K562 (cell line): ENCODE measurements around the gene ENKUR. TPM values are rescaled to one million over a fixed set of nuclear protein-coding genes. Genes with fewer than 3 reads are reported as not detected.

Source experiments
- ETS1 ChIP-seq: conservative IDR thresholded peaks from 2 replicates; pipeline ENCODE4 v1.6.1; 2011; ENCODE audit warnings: low read depth, mild to moderate bottlenecking, low read length; ENCODE audit not compliant: control insufficient read depth
- GATA2 ChIP-seq: sonication (generic); formaldehyde crosslinking; IDR thresholded peaks from 2 replicates; pipeline ENCODE4 v1.4.0; 2020; ENCODE audit warnings: mild to moderate bottlenecking, missing genetic modification reagents
- GTF2F1 ChIP-seq: IDR thresholded peaks from 2 replicates; pipeline ENCODE4 v1.6.1; 2011; ENCODE audit warnings: low read depth, low read length, improper control_type of control experiment
- HNRNPL ChIP-seq: fragments of 200-400 bp; formaldehyde crosslinking; IDR thresholded peaks from 2 replicates; pipeline ENCODE4 v1.6.1; 2017; ENCODE audit warnings: low read depth, mild to moderate bottlenecking, low read length
- IRF9 ChIP-seq: fragments of 450-650 bp; IDR thresholded peaks from 2 replicates; pipeline ENCODE4 v1.6.1; 2016; ENCODE audit warnings: missing biosample characterization, missing genetic modification characterization
- MBD2 ChIP-seq: sonication (generic); IDR thresholded peaks from 2 replicates; pipeline ENCODE4 v1.6.1; 2016; ENCODE audit warnings: low read depth, borderline replicate concordance
- POLR3A ChIP-seq: IDR thresholded peaks from 2 replicates; pipeline ENCODE4 v1.6.1; 2011; ENCODE audit warnings: borderline replicate concordance, mild to moderate bottlenecking, moderate library complexity; ENCODE audit not compliant: insufficient read length, insufficient read depth; ENCODE audit errors: extremely low read depth
- U2AF2 ChIP-seq: fragments of 200-400 bp; formaldehyde crosslinking; optimal IDR thresholded peaks from 2 replicates; pipeline ENCODE3; 2017; ENCODE audit warnings: low read depth, mild to moderate bottlenecking, low read length
- ZFP1 ChIP-seq: fragments of 450-650 bp; formaldehyde crosslinking; IDR thresholded peaks from 2 replicates; pipeline ENCODE4 v1.4.0; 2020; ENCODE audit warnings: mild to moderate bottlenecking, mixed read lengths
- ZNF695 ChIP-seq: fragments of 450-650 bp; formaldehyde crosslinking; IDR thresholded peaks from 2 replicates; pipeline ENCODE4 v1.4.0; 2020; ENCODE audit warnings: mild to moderate bottlenecking, moderate library complexity
- polyA plus RNA-seq, 8 experiments: library from polyadenylated mRNA; depleted of rRNA in 4 of 8; stranded (reverse) in 5 of 8; unstranded in 3 of 8; fragments of >200 nt; fragmentation: Nextera tagmentation in 2 of 8; fragmentation: Illumina TruSeq in 1 of 8; extraction: Ambion mirVana in 2 of 8; extraction: Trizol in 1 of 8; gene quantifications; 2 replicates each; pipeline versions ENCODE4 v1.2.1 to v1.2.3, GENCODE V29; 2011 to 2014; ENCODE audit warnings: inconsistent platforms in 1 of 8, missing spikeins in 1 of 8
- total RNA-seq, 7 experiments: library from RNA; depleted of rRNA in 6 of 7; stranded (reverse); fragments of >200 nt in 6 of 7; fragmentation: Illumina TruSeq in 2 of 7; extraction: Trizol in 2 of 7; gene quantifications; 2 replicates each; pipeline versions ENCODE4 v1.2.1 to v1.2.3, GENCODE V29; 2011 to 2021; ENCODE audit warnings: low replicate concordance in 1 of 7
- TF ChIP-seq, protein P1 (sequence below): sonication (generic); formaldehyde crosslinking; IDR thresholded peaks from 2 replicates; pipeline ENCODE4 v1.8.0; 2023; ENCODE audit warnings: missing genetic modification reagents, mild to moderate bottlenecking, borderline replicate concordance
- TF ChIP-seq, protein P2 (sequence below): sonication (generic); formaldehyde crosslinking; IDR thresholded peaks from 2 replicates; pipeline ENCODE4 v1.8.0; 2022; ENCODE audit warnings: mild to moderate bottlenecking, low read depth, missing genetic modification reagents
- TF ChIP-seq, protein P3 (sequence below): fragments of 450-650 bp; IDR thresholded peaks from 2 replicates; pipeline ENCODE4 v1.6.1; 2016; ENCODE audit warnings: mild to moderate bottlenecking
- TF ChIP-seq, protein P4 (sequence below): fragments of 450-650 bp; formaldehyde crosslinking; IDR thresholded peaks from 2 replicates; pipeline ENCODE4 v1.4.0; 2020; ENCODE audit warnings: mild to moderate bottlenecking, moderate library complexity

The ENKUR gene
- total and polyA plus RNA-seq, 9 of the 15 experiments (the other 6 are each of a cell fraction or from before 2014, with no cell fraction given): 0.06 to 0.46 (median 0.20) TPM

- TF ChIP-seq, protein P1, sequence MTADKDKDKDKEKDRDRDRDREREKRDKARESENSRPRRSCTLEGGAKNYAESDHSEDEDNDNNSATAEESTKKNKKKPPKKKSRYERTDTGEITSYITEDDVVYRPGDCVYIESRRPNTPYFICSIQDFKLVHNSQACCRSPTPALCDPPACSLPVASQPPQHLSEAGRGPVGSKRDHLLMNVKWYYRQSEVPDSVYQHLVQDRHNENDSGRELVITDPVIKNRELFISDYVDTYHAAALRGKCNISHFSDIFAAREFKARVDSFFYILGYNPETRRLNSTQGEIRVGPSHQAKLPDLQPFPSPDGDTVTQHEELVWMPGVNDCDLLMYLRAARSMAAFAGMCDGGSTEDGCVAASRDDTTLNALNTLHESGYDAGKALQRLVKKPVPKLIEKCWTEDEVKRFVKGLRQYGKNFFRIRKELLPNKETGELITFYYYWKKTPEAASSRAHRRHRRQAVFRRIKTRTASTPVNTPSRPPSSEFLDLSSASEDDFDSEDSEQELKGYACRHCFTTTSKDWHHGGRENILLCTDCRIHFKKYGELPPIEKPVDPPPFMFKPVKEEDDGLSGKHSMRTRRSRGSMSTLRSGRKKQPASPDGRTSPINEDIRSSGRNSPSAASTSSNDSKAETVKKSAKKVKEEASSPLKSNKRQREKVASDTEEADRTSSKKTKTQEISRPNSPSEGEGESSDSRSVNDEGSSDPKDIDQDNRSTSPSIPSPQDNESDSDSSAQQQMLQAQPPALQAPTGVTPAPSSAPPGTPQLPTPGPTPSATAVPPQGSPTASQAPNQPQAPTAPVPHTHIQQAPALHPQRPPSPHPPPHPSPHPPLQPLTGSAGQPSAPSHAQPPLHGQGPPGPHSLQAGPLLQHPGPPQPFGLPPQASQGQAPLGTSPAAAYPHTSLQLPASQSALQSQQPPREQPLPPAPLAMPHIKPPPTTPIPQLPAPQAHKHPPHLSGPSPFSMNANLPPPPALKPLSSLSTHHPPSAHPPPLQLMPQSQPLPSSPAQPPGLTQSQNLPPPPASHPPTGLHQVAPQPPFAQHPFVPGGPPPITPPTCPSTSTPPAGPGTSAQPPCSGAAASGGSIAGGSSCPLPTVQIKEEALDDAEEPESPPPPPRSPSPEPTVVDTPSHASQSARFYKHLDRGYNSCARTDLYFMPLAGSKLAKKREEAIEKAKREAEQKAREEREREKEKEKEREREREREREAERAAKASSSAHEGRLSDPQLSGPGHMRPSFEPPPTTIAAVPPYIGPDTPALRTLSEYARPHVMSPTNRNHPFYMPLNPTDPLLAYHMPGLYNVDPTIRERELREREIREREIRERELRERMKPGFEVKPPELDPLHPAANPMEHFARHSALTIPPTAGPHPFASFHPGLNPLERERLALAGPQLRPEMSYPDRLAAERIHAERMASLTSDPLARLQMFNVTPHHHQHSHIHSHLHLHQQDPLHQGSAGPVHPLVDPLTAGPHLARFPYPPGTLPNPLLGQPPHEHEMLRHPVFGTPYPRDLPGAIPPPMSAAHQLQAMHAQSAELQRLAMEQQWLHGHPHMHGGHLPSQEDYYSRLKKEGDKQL (CRISPR knock-in tag): no peak
- TF ChIP-seq ZNF695 (CRISPR knock-in tag): no peak
- TF ChIP-seq, protein P2, sequence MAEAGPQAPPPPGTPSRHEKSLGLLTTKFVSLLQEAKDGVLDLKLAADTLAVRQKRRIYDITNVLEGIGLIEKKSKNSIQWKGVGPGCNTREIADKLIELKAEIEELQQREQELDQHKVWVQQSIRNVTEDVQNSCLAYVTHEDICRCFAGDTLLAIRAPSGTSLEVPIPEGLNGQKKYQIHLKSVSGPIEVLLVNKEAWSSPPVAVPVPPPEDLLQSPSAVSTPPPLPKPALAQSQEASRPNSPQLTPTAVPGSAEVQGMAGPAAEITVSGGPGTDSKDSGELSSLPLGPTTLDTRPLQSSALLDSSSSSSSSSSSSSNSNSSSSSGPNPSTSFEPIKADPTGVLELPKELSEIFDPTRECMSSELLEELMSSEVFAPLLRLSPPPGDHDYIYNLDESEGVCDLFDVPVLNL: no peak
- no peak for TF ChIP-seq POLR3A
- TF ChIP-seq, protein P3, sequence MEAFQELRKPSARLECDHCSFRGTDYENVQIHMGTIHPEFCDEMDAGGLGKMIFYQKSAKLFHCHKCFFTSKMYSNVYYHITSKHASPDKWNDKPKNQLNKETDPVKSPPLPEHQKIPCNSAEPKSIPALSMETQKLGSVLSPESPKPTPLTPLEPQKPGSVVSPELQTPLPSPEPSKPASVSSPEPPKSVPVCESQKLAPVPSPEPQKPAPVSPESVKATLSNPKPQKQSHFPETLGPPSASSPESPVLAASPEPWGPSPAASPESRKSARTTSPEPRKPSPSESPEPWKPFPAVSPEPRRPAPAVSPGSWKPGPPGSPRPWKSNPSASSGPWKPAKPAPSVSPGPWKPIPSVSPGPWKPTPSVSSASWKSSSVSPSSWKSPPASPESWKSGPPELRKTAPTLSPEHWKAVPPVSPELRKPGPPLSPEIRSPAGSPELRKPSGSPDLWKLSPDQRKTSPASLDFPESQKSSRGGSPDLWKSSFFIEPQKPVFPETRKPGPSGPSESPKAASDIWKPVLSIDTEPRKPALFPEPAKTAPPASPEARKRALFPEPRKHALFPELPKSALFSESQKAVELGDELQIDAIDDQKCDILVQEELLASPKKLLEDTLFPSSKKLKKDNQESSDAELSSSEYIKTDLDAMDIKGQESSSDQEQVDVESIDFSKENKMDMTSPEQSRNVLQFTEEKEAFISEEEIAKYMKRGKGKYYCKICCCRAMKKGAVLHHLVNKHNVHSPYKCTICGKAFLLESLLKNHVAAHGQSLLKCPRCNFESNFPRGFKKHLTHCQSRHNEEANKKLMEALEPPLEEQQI: no peak
- no peak for TF ChIP-seq ZFP1 (CRISPR knock-in tag)
- TF ChIP-seq GTF2F1: no peak
- TF ChIP-seq, protein P4, sequence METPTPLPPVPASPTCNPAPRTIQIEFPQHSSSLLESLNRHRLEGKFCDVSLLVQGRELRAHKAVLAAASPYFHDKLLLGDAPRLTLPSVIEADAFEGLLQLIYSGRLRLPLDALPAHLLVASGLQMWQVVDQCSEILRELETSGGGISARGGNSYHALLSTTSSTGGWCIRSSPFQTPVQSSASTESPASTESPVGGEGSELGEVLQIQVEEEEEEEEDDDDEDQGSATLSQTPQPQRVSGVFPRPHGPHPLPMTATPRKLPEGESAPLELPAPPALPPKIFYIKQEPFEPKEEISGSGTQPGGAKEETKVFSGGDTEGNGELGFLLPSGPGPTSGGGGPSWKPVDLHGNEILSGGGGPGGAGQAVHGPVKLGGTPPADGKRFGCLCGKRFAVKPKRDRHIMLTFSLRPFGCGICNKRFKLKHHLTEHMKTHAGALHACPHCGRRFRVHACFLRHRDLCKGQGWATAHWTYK (CRISPR knock-in tag): no peak
- TF ChIP-seq MBD2: no peak
- TF ChIP-seq U2AF2: no peak
- no peak for TF ChIP-seq HNRNPL
- no peak for TF ChIP-seq IRF9 (tag)
- TF ChIP-seq GATA2 (CRISPR knock-in tag): no peak
- no peak for TF ChIP-seq ETS1
Observed at GRCh38 chr10:25059990-25060389, 44.0 kb upstream of the ENKUR start (continued).
